ENCODE measurements around the gene ADD1. TPM values are rescaled to one million over a fixed set of nuclear protein-coding genes. Genes with fewer than 3 reads are reported as not detected.
A peak's percentile ranks its signal among the peaks of the same experiment; 100 is the strongest.

The ADD1 gene
- total RNA-seq, 1 experiment from 2014 or later = 163 TPM

DNA sequence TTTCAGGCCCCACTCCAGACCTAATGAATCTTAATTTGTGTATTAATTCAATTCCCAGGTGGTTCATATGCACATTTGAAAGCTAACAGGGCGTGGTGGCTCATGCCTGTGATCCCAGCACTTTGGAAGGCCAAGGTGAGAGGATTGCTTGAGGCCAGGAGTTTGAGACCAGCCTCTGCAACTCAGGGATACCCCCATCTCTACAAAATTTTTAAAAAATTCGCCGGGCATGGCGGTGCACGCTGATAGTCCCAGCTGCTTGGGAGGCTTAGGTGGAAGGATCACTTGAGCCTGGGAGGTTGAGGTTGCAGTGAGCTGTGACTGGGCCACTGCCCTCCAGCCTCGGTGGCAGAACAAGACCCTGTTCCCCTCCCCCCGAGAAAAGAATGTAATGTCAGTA is 31.2 kb downstream of the ADD1 start:
- no peak overlapping the region for H3K27ac ChIP-seq (ENCODE audit: insufficient read length, low read depth, low read length)
- no peak overlapping the region for H3K4ac ChIP-seq (ENCODE audit: low read depth, low read length)
- Mint-ChIP-seq H3K36me3 (ENCODE audit: insufficient read depth in 1 of 3, low read depth in 3 of 3) (peaks cover 16 to 34% (median 23%) of the 10 kb centered on the region in 3 experiments; a peak in 6 of 7 replicates), H3K9me3 (no peaks in the 10 kb centered on the region), H3K27me3 (ENCODE audit: low read depth) (no peaks in the 10 kb centered on the region), H3K27ac (no peak overlapping the region), H3K4me1 (peaks cover 2 to 18% of the 10 kb centered on the region in 2 experiments; a peak in 3 of 4 replicates), H3K4me3 (no peak overlapping the region)
- no peaks in the 10 kb centered on the region for H3K4me1 ChIP-seq (ENCODE audit: insufficient read depth, low read length)
- no peak overlapping the region for H2AFZ ChIP-seq (ENCODE audit: low read length)
- H4K91ac ChIP-seq (ENCODE audit: insufficient read length, low read depth, low read length) = no peak overlapping the region
- no peak for DNase-seq
- H3K27me3 ChIP-seq (ENCODE audit: insufficient read depth, low read length) = no peaks in the 10 kb centered on the region
- H3K79me1 ChIP-seq (ENCODE audit: insufficient read depth, low read depth, low read length, poor library complexity, severe bottlenecking) = no peaks in the 10 kb centered on the region
- H3K23ac ChIP-seq (ENCODE audit: insufficient read length, low read depth, low read length) = no peak overlapping the region
- H3K14ac ChIP-seq (ENCODE audit: insufficient read depth, low read length) = no peak overlapping the region
- H4K5ac ChIP-seq (ENCODE audit: insufficient read length, low read depth, low read length) = no peak overlapping the region
- H3K9me3 ChIP-seq (ENCODE audit: control insufficient read depth, low read depth, low read length) = no peaks in the 10 kb centered on the region
- TF ChIP-seq, protein P1, sequence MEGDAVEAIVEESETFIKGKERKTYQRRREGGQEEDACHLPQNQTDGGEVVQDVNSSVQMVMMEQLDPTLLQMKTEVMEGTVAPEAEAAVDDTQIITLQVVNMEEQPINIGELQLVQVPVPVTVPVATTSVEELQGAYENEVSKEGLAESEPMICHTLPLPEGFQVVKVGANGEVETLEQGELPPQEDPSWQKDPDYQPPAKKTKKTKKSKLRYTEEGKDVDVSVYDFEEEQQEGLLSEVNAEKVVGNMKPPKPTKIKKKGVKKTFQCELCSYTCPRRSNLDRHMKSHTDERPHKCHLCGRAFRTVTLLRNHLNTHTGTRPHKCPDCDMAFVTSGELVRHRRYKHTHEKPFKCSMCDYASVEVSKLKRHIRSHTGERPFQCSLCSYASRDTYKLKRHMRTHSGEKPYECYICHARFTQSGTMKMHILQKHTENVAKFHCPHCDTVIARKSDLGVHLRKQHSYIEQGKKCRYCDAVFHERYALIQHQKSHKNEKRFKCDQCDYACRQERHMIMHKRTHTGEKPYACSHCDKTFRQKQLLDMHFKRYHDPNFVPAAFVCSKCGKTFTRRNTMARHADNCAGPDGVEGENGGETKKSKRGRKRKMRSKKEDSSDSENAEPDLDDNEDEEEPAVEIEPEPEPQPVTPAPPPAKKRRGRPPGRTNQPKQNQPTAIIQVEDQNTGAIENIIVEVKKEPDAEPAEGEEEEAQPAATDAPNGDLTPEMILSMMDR (conservative IDR thresholded peaks at IDR 0.05) = no peak
- no peak overlapping the region for H3K18ac ChIP-seq (ENCODE audit: insufficient read length, low read depth, low read length)
- H2BK20ac ChIP-seq (ENCODE audit: low read depth, low read length, poor library complexity, severe bottlenecking) = peak overlapping the region; percentile 26
- H3T11ph ChIP-seq (ENCODE audit: low read length) = no peak overlapping the region
- H3K9ac ChIP-seq (ENCODE audit: extremely low read depth, insufficient read length, low read length) = no peak overlapping the region
- no peak overlapping the region for H2BK5ac ChIP-seq (ENCODE audit: insufficient read length, low read length)
- peaks cover 8% of the 10 kb centered on the region; the same call in 1 of the 2 replicates for H3K79me2 ChIP-seq (ENCODE audit: insufficient read depth, low read length)
- no peak overlapping the region for H3K56ac ChIP-seq (ENCODE audit: insufficient read length, low read depth, low read length)
- WGBS (ENCODE audit: extremely low coverage, insufficient read length, low lambda C conversion rate) = no CpG with 5 or more reads among the region's 7 CpGs
- no peak overlapping the region for H2BK12ac ChIP-seq (ENCODE audit: insufficient read length, low read depth, low read length)
- no peaks in the 10 kb centered on the region for H4K20me1 ChIP-seq (ENCODE audit: control insufficient read depth, insufficient read depth, insufficient read length)
- no peak overlapping the region for H2BK15ac ChIP-seq (ENCODE audit: low read depth, low read length)
- no peak overlapping the region for H2AK5ac ChIP-seq (ENCODE audit: insufficient read length, low read length)
- no peak overlapping the region for H2BK120ac ChIP-seq (ENCODE audit: low read depth, low read length, poor library complexity, severe bottlenecking)
- H3K23me2 ChIP-seq (ENCODE audit: insufficient read length, low read depth, low read length, poor library complexity, severe bottlenecking) = no peaks in the 10 kb centered on the region
- H4K8ac ChIP-seq (replicated peaks; ENCODE audit: insufficient read length, low read depth, low read length) = no peak overlapping the region
- H3K4me2 ChIP-seq (ENCODE audit: insufficient read depth, insufficient read length, low read length) = no peak overlapping the region
